Measurements from ENCODE around the gene TMEM167B.

DNA sequence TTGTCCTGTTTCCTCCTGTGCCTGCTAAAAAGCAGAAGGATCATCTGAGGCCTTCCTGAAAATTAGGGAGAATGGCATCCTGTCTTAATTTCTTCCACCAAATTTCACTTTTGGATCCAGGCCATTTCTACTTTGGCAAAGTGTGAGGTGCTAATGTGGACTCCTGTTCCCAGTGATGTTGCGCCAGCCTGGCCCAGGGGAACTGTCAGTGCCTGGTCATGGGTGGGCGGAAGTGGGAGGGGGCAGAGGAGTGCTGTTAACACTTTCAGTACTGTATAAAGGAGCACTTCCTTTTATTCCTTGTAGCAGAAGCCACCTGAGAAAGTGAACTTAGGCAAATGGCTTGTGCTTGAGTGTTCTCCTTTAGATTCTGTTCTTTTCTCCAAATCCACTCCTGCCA lies 43.3 kb downstream of the TMEM167B start:
- no peak for TF ChIP-seq PBX3 (IDR thresholded peaks at IDR 0.05)
- no peak for TF ChIP-seq EP300 (IDR thresholded peaks at IDR 0.05; ENCODE audit: borderline replicate concordance in 1 of 2, low read depth in 1 of 2, low read length in 1 of 2)
- no peak for TF ChIP-seq POLR2AphosphoS5 (IDR thresholded peaks at IDR 0.05; ENCODE audit: low read depth, low read length)
- TF ChIP-seq, protein P1, sequence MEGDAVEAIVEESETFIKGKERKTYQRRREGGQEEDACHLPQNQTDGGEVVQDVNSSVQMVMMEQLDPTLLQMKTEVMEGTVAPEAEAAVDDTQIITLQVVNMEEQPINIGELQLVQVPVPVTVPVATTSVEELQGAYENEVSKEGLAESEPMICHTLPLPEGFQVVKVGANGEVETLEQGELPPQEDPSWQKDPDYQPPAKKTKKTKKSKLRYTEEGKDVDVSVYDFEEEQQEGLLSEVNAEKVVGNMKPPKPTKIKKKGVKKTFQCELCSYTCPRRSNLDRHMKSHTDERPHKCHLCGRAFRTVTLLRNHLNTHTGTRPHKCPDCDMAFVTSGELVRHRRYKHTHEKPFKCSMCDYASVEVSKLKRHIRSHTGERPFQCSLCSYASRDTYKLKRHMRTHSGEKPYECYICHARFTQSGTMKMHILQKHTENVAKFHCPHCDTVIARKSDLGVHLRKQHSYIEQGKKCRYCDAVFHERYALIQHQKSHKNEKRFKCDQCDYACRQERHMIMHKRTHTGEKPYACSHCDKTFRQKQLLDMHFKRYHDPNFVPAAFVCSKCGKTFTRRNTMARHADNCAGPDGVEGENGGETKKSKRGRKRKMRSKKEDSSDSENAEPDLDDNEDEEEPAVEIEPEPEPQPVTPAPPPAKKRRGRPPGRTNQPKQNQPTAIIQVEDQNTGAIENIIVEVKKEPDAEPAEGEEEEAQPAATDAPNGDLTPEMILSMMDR (IDR thresholded peaks at IDR 0.05) = no peak
- TF ChIP-seq FOSL2 (IDR thresholded peaks at IDR 0.05; ENCODE audit: borderline replicate concordance, low read depth) = no peak
- no peak for TF ChIP-seq USF2 (IDR thresholded peaks at IDR 0.05; ENCODE audit: borderline replicate concordance, low read depth, low read length)
- no peak for TF ChIP-seq FOXM1 (IDR thresholded peaks at IDR 0.05; ENCODE audit: low read depth)
- no peak for TF ChIP-seq GABPA (IDR thresholded peaks at IDR 0.05; ENCODE audit: low read depth)
- TF ChIP-seq RXRA (IDR thresholded peaks at IDR 0.05; ENCODE audit: borderline replicate concordance, low read depth) = no peak

All from SK-N-SH (cell line).